ENCODE data around the gene CRK.
"Not testable (repeated sequence)": the region's sequence is repeated elsewhere in the genome, so short reads cannot be mapped to it uniquely, and the experiment has no call there.

Gene CRK

DNA sequence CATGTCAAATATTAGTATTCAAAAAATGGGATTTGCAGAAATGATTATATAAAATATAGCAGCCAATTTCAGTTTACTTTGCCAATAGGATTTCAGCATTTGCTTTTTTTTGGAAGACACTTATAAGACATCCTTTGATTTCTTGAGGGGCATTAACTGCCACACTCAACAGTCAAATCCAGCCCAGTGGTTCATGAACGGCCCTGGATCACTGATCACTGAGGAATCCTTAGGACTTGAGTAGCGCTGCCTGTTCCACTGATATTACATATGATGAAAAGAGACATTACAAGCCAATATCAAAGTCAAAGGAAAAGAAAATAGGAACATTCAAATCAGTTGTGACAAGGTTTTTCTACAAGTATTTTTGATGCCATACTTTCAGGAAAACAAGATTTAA lies 35.1 kb downstream of the CRK start:
- no peak overlapping the region for H3K4me3 ChIP-seq (ENCODE audit: low read depth, low read length)
- TF ChIP-seq, protein P1, sequence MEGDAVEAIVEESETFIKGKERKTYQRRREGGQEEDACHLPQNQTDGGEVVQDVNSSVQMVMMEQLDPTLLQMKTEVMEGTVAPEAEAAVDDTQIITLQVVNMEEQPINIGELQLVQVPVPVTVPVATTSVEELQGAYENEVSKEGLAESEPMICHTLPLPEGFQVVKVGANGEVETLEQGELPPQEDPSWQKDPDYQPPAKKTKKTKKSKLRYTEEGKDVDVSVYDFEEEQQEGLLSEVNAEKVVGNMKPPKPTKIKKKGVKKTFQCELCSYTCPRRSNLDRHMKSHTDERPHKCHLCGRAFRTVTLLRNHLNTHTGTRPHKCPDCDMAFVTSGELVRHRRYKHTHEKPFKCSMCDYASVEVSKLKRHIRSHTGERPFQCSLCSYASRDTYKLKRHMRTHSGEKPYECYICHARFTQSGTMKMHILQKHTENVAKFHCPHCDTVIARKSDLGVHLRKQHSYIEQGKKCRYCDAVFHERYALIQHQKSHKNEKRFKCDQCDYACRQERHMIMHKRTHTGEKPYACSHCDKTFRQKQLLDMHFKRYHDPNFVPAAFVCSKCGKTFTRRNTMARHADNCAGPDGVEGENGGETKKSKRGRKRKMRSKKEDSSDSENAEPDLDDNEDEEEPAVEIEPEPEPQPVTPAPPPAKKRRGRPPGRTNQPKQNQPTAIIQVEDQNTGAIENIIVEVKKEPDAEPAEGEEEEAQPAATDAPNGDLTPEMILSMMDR (IDR thresholded peaks at IDR 0.05; ENCODE audit: control insufficient read depth, extremely low read depth, insufficient read depth) = no peak
- DNase-seq (ENCODE audit: low read depth) = no peak

DNA sequence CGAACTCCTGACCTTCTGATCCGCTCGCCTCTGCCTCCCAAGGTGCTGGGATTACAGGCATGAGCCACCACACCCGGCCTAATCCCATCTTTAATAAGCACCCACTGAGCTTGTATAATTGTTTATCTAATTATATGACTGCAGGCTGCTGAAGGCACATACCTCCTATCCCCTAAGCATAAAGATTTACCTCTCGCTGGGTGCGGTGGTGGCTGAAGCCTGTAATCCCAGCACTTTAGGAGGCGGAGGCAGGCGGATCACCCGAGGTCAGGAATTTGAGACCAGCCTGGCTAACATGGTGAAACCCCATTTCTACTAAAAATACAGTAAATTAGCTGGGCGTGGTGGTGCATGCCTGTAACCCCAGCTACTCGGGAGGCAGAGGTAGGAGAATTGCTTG lies 35.9 kb downstream of the CRK start:
- TF ChIP-seq, protein P1 (IDR thresholded peaks at IDR 0.05; ENCODE audit: control insufficient read depth, extremely low read depth, insufficient read depth) = no peak
- no peak for DNase-seq (ENCODE audit: low read depth)
- no peak overlapping the region for H3K4me3 ChIP-seq (ENCODE audit: low read depth, low read length)

DNA sequence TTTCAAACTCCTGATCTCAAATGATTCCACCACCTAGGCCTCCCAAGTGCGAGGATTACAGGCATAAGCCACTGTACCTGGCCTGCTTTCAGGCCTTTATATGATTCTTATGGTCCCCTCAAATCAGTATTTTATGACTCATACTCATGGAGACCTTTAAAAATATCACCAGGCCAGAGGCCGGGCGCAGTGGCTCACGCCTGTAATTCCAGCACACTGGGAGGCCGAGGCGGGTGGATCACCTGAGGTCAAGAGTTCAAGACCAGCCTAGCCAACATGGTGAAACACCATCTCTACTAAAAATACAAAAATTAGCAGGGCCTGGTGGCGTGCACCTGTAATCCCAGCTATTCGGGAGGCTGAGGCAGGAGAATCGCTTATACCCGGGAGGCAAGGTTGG lies 37.6 kb downstream of the CRK start:
- DNase-seq (ENCODE audit: low read depth); H3K4me3 ChIP-seq (ENCODE audit: low read depth, low read length): not testable (repeated sequence)

DNA sequence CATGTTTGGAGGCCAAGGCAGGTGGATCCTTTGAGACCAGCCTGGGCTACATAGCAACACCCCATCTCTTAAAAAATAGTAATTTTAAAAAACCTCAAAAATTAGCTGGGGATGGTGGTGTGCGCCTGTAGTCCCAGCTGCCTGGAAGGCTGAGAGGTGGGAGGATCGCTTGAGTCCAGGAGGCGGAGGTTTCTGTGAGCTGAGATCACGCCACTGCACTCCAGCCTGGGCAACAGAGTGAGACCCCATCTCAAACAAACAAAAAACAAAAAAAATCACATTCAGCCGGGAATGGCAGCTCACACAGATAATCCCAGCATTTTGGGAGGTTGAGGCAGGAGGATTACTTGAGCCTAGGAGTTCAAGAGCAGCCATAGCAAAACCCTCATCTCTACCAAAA lies 39.6 kb downstream of the CRK start:
- DNase-seq (ENCODE audit: low read depth) = no peak
- TF ChIP-seq, protein P1 (IDR thresholded peaks at IDR 0.05; ENCODE audit: control insufficient read depth, extremely low read depth, insufficient read depth) = no peak
- no peak overlapping the region for H3K4me3 ChIP-seq (ENCODE audit: low read depth, low read length)

DNA sequence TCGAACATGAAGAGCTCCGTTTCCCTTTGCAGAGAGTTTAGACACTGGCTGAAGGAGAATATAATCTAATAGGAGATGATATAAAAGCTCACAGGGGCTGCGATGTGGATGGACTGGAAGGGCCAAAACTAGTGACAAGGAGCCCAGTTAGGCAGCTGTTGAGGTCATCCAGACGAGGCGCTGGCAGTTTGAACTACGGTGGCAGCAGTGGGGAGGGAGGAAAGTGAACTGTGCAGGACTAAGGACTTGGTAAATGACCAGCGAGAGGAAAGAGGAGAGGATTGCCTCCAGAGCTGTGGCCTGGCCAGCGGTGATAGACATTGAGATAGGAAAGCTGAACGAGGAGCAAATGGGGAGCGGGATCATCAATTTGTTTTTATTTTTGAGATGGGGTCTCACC lies 41.4 kb downstream of the CRK start:
- H3K4me3 ChIP-seq (ENCODE audit: low read depth, low read length) = no peak overlapping the region
- TF ChIP-seq, protein P1 (IDR thresholded peaks at IDR 0.05; ENCODE audit: control insufficient read depth, extremely low read depth, insufficient read depth) = no peak
- no peak for DNase-seq (ENCODE audit: low read depth)

DNA sequence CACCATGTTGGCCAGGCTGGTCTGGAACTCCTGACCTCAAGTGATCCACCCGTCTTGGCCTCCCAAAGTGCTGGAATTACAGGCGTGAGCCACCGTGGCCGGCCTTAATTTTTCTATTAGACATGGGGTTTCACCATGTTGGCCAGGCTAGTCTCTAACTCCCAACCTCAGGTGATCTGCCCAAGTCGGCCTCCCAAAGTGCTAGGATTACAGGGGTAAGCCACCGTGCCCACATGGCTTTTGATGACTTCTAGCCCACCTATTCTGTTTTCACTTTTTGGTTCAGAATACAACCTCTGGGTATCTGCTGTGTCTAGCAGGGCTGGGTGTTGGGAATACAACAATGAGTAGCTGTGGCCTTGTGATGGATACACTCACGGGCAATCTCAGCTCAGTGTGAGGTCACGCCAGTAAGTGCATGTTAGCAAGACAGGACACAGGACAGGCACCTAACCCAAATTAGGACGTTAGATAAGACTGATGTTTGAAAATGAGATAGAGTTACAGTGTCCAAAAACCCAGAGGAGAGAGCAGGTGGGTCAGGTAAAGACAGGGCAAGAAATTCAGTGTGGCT lies 41.9 kb downstream of the CRK start:
- DNase-seq (ENCODE audit: low read depth) = no peak
- TF ChIP-seq, protein P1 (IDR thresholded peaks at IDR 0.05; ENCODE audit: control insufficient read depth, extremely low read depth, insufficient read depth) = no peak
- no peak overlapping the region for H3K4me3 ChIP-seq (ENCODE audit: low read depth, low read length)

DNA sequence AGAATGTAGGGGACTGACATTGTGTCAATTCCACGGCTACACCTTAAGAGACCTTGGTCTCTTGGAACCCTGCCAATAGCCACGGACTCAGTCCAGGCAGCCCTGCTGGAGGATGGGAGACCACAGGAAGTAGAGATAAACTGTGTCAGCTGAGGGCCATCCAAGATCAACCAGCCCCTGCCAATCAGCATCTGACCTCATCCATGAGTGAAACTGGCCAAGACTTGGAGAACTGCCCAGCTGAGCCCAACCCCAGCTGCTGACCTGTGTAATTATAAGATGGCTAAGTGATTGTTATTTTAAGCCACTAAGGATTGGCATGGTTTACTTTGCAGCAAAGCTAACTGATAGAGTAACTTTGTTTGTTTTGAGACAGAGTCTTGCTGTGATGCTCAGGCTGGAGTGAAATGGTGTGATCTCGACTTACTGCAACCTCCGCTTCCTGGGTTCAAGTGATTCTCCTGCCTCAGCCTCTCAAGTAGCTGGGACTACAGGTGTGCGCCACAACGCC lies 42.7 kb downstream of the CRK start:
- peak; percentile 94 for DNase-seq (ENCODE audit: low read depth)
- TF ChIP-seq, protein P1 (IDR thresholded peaks at IDR 0.05; ENCODE audit: control insufficient read depth, extremely low read depth, insufficient read depth) = no peak

More for the DNA sequence above, 42.7 kb downstream of the CRK start:
- H3K4me3 ChIP-seq (ENCODE audit: low read depth, low read length) = no peak overlapping the region

Data from LNCaP clone FGC (cell line).